PC-9 (cell line): ENCODE data around the gene CDH13.

Source experiments
- CTCF ChIP-seq: fragments of 200-600 bp; sonication (generic); conservative IDR thresholded peaks from 2 replicates; pipeline ENCODE4 v1.6.1; 2017; ENCODE audit warnings: mixed run types, antibody characterized with exemption, mild to moderate bottlenecking, moderate library complexity
- EZH2 ChIP-seq: fragments of 200-600 bp; sonication (generic); IDR thresholded peaks from 2 replicates; pipeline ENCODE4 v1.8.0; 2017; ENCODE audit warnings: antibody characterized with exemption, low read depth

- TF ChIP-seq CTCF (no peak), EZH2 (no peak)
Measured at GRCh38 chr16:82716361-82716855, 89.6 kb downstream of the CDH13 start.
